T-helper 9 cell (primary cell): ENCODE measurements around the gene NAGPA.

Experiments used
- DNase-seq: peaks from one replicate; pipeline ENCODE4 v3.0.0-alpha.2; 2020

NAGPA gene

GRCh38 chr16:5027086-5027485, 6.6 kb downstream of the NAGPA start:
- no peak for DNase-seq

GRCh38 chr16:5026664-5027063, 7.1 kb downstream of the NAGPA start:
- DNase-seq, result no peak

- DNase-seq, result no peak
Observed at GRCh38 chr16:5025171-5025632, 8.5 kb downstream of the NAGPA start.

GRCh38 chr16:5024632-5025031, 9.1 kb downstream of the NAGPA start:
- no peak for DNase-seq

GRCh38 chr16:5022521-5022920, 11.2 kb downstream of the NAGPA start:
- DNase-seq, result no peak

- DNase-seq, result no peak
Observed at GRCh38 chr16:5020551-5020950, 13.2 kb downstream of the NAGPA start.

- no peak for DNase-seq
Observed at GRCh38 chr16:5019775-5020174, 14.0 kb downstream of the NAGPA start.

- no peak for DNase-seq
Observed at GRCh38 chr16:5018793-5019192, 14.9 kb downstream of the NAGPA start.

GRCh38 chr16:5017678-5017969, 16.1 kb downstream of the NAGPA start:
- no peak for DNase-seq

- no peak for DNase-seq
Observed at GRCh38 chr16:5016967-5017677, 16.6 kb downstream of the NAGPA start.

GRCh38 chr16:5015887-5016286, 17.8 kb downstream of the NAGPA start:
- DNase-seq, result no peak

- DNase-seq, result no peak
Observed at GRCh38 chr16:5015351-5015750, 18.4 kb downstream of the NAGPA start.

- no peak for DNase-seq
Observed at GRCh38 chr16:5012887-5013286, 20.8 kb downstream of the NAGPA start.

GRCh38 chr16:5011637-5012036, 22.1 kb downstream of the NAGPA start:
- no peak for DNase-seq

GRCh38 chr16:5010576-5011329, 23.0 kb downstream of the NAGPA start:
- DNase-seq, result no peak

GRCh38 chr16:5008311-5008731, 25.4 kb downstream of the NAGPA start:
- DNase-seq, result no peak

- DNase-seq, result no peak
Observed at GRCh38 chr16:5007256-5007655, 26.5 kb downstream of the NAGPA start.

- no peak for DNase-seq
Observed at GRCh38 chr16:5006348-5007193, 27.2 kb downstream of the NAGPA start.

- no peak for DNase-seq
Observed at GRCh38 chr16:5005916-5006315, 27.8 kb downstream of the NAGPA start.

- no peak for DNase-seq
Observed at GRCh38 chr16:5004311-5004710, 29.4 kb downstream of the NAGPA start.

GRCh38 chr16:5003828-5004227, 29.9 kb downstream of the NAGPA start:
- DNase-seq, result no peak

GRCh38 chr16:5003211-5003610, 30.5 kb downstream of the NAGPA start:
- DNase-seq, result no peak

- DNase-seq, result no peak
Observed at GRCh38 chr16:5002699-5003143, 31.0 kb downstream of the NAGPA start.

- DNase-seq, result no peak
Observed at GRCh38 chr16:5001986-5002385, 31.7 kb downstream of the NAGPA start.
